Endodermal cell (in vitro differentiated cells): ENCODE measurements around the gene PLXNA2. TPM values are rescaled to one million over a fixed set of nuclear protein-coding genes. Genes with fewer than 3 reads are reported as not detected.

Experiments
- DNase-seq: peaks from one replicate; pipeline ENCODE4 v3.0.0-alpha.2; 2017
- H3K27ac ChIP-seq: 2 replicates; pipeline ENCODE4 v1.5.1; 2013; ENCODE audit warnings: mild to moderate bottlenecking, low read depth, low read length, moderate library complexity
- H3K27me3 ChIP-seq: 2 replicates; pipeline ENCODE4 v1.6.1; 2013; ENCODE audit warnings: mild to moderate bottlenecking, low read length, moderate library complexity; ENCODE audit not compliant: insufficient read depth, control insufficient read depth, poor library complexity, severe bottlenecking
- H3K36me3 ChIP-seq: 2 replicates; pipeline ENCODE4 v1.7.0; 2013; ENCODE audit warnings: mild to moderate bottlenecking, low read length, moderate library complexity; ENCODE audit not compliant: control insufficient read depth, insufficient read depth
- H3K4me1 ChIP-seq: one replicate; pipeline ENCODE4 v1.7.0; 2013; ENCODE audit warnings: low read length; ENCODE audit not compliant: control insufficient read depth, insufficient read depth
- H3K4me3 ChIP-seq: 2 replicates; pipeline ENCODE4 v1.5.1; 2013; ENCODE audit warnings: mild to moderate bottlenecking, low read length, moderate library complexity
- H3K9ac ChIP-seq: 2 replicates; pipeline ENCODE4 v1.6.1; 2013; ENCODE audit warnings: mild to moderate bottlenecking, low read length, moderate library complexity; ENCODE audit not compliant: poor library complexity, severe bottlenecking; ENCODE audit errors: extremely low read depth
- H3K9me3 ChIP-seq: 2 replicates; pipeline ENCODE4 v1.6.1; 2013; ENCODE audit warnings: mild to moderate bottlenecking, low read length, moderate library complexity; ENCODE audit not compliant: control insufficient read depth
- H3K27ac Mint-ChIP-seq: 2 replicates; pipeline ENCODE4 v1.8.0; 2020; ENCODE audit warnings: mixed read lengths
- H3K27me3 Mint-ChIP-seq: 2 replicates; pipeline ENCODE4 v1.8.0; 2021; ENCODE audit warnings: mild to moderate bottlenecking, mixed read lengths; ENCODE audit not compliant: insufficient read depth
- H3K36me3 Mint-ChIP-seq: 2 replicates; pipeline ENCODE4 v1.8.0; 2020; ENCODE audit warnings: low read depth, mixed read lengths
- H3K4me1 Mint-ChIP-seq: 2 replicates; pipeline ENCODE4 v1.8.0; 2020; ENCODE audit warnings: mixed read lengths
- H3K4me3 Mint-ChIP-seq: 2 replicates; pipeline ENCODE4 v1.8.0; 2020; ENCODE audit warnings: mild to moderate bottlenecking, moderate library complexity, mixed read lengths
- H3K9me3 Mint-ChIP-seq: 2 replicates; pipeline ENCODE4 v1.8.0; 2020; ENCODE audit warnings: mild to moderate bottlenecking, mixed read lengths
- WGBS, 2 experiments: methylation state at CpG; one replicate each; pipeline versions ENCODE4 v1.1.5 to v1.1.7; 2013; ENCODE audit warnings: missing lambda C conversion rate in 2 of 2, mixed read lengths in 1 of 2; ENCODE audit not compliant: insufficient coverage in 1 of 2, insufficient read length in 1 of 2; 5-methylcytosine and 5-hydroxymethylcytosine counted together
- total RNA-seq, 2 donors: library from RNA; stranded (reverse); fragmentation: NEBNext Ultra II Directional in 1 of 2; extraction: Animal tissue kit (Norgen Biotek cat#: 25700) in 1 of 2; gene quantifications; 2 replicates in 1 of 2; 3 replicates in 1 of 2; pipeline ENCODE4 v1.2.1, GENCODE V29; 2021
- TF ChIP-seq, protein P1 (sequence below): fragments of 200-600 bp; sonication (generic); conservative IDR thresholded peaks from 2 replicates; pipeline ENCODE4 v1.5.0; 2021; ENCODE audit warnings: antibody characterized with exemption, mild to moderate bottlenecking

The PLXNA2 gene
- total RNA-seq, 2 donors from 2014 or later: 61.2 to 86.1 TPM

DNA sequence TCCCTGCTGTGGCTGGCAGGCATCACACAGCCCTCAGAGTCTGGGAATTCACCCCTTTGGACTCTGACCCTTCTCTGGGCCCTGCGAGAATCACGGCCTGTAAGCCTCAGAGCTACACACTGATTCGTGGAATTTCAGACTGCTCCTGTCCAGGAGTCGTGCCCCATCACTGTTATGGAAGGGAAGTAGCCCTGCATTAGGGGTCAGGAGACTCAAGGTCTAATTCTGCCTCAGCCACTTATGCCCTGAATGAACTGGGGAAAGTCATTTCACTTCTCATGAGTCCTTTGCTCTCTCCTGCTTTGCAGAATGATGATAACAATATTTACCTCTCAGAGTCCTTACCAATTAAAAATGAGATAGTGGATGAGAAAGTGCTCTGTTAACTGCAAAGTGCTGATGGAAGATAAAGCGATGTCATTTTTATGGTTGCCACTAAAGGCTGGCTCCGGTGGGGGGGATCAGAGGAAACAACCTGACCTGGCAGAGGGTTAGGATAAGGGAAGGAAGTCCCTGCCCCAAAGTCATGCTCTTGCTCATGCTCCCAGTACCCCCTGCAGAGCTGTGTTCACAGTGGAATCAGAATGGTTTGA lies 184.7 kb downstream of the PLXNA2 start:
- Mint-ChIP-seq H3K27me3 (no peaks in the 10 kb centered on the region), H3K4me3 (no peak overlapping the region), H3K36me3 (peaks cover 45% of the 10 kb centered on the region), H3K27ac (no peak overlapping the region), H3K4me1 (peaks cover 54% of the 10 kb centered on the region), H3K9me3 (no peaks in the 10 kb centered on the region)
- H3K4me3 ChIP-seq: no peak overlapping the region
- no peak overlapping the region for H3K27ac ChIP-seq
- no peak overlapping the region for H3K9ac ChIP-seq
- TF ChIP-seq, protein P1, sequence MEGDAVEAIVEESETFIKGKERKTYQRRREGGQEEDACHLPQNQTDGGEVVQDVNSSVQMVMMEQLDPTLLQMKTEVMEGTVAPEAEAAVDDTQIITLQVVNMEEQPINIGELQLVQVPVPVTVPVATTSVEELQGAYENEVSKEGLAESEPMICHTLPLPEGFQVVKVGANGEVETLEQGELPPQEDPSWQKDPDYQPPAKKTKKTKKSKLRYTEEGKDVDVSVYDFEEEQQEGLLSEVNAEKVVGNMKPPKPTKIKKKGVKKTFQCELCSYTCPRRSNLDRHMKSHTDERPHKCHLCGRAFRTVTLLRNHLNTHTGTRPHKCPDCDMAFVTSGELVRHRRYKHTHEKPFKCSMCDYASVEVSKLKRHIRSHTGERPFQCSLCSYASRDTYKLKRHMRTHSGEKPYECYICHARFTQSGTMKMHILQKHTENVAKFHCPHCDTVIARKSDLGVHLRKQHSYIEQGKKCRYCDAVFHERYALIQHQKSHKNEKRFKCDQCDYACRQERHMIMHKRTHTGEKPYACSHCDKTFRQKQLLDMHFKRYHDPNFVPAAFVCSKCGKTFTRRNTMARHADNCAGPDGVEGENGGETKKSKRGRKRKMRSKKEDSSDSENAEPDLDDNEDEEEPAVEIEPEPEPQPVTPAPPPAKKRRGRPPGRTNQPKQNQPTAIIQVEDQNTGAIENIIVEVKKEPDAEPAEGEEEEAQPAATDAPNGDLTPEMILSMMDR: no peak
- peaks cover 86% of the 10 kb centered on the region for H3K36me3 ChIP-seq
- H3K27me3 ChIP-seq: no peaks in the 10 kb centered on the region
- WGBS, 2 experiments: 91 to 97% methylated on average over 5 to 6 of the region's 6 CpGs
- H3K4me1 ChIP-seq: peaks cover 51% of the 10 kb centered on the region
- H3K9me3 ChIP-seq: no peaks in the 10 kb centered on the region
- peak; percentile 48 for DNase-seq

DNA sequence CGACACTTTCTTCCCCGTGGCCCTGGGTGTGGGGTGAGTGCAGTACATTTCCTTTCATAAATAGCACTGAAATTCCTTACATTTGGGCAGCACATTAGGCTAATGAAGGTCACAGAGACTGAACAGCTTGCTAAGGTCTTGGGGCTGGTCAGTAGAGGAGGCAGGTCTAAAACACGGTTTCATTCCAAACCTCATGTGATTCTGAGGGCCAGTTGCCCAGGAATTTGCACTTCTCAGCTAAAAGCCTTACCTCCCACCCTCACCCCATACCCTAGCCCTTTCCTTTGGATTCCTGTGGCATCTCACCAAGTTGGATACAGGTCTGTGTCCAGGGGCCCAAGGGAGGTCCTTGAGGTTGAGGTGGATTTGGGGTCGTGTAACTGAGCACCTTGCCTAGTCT lies 185.4 kb downstream of the PLXNA2 start:
- Mint-ChIP-seq H3K27ac (no peak overlapping the region), H3K4me1 (peaks cover 61% of the 10 kb centered on the region), H3K27me3 (no peaks in the 10 kb centered on the region), H3K9me3 (no peaks in the 10 kb centered on the region), H3K36me3 (peaks cover 53% of the 10 kb centered on the region), H3K4me3 (no peak overlapping the region)
- TF ChIP-seq, protein P1: no peak
- Histone ChIP-seq H3K4me3 (no peak overlapping the region), H3K9me3 (no peaks in the 10 kb centered on the region), H3K4me1 (peaks cover 51% of the 10 kb centered on the region), H3K27me3 (no peaks in the 10 kb centered on the region), H3K36me3 (peaks cover 86% of the 10 kb centered on the region), H3K27ac (no peak overlapping the region), H3K9ac (no peak overlapping the region)
- no peak for DNase-seq
- 86 to 90% methylated on average over 1 to 4 of the region's 4 CpGs for WGBS, 2 experiments

DNA sequence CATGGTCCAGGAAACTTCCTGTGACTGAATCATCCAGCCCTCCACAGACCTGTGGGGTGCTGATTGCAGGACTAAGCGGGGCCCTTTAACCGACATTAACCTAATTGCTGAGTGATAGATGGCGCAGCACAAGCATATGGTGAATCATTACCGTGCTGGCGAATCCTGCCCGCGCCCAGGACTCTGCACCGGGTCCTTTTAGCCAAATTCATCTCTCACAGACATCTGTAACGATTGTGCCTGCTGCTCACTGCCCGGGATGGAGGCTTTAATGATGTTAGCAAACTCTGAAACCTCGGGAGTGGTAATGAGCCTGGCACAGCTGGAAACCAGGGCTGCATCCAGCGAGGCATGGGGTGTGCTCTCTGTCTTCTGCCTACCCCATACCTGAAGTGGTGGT lies 185.9 kb downstream of the PLXNA2 start:
- no peak overlapping the region for H3K4me3 Mint-ChIP-seq
- Histone ChIP-seq H3K9ac (no peak overlapping the region), H3K36me3 (peaks cover 86% of the 10 kb centered on the region), H3K4me3 (no peak overlapping the region), H3K4me1 (peaks cover 51% of the 10 kb centered on the region), H3K27ac (no peak overlapping the region), H3K27me3 (no peaks in the 10 kb centered on the region), H3K9me3 (no peaks in the 10 kb centered on the region)
- TF ChIP-seq, protein P1: no peak
- no peaks in the 10 kb centered on the region for H3K9me3 Mint-ChIP-seq
- no peaks in the 10 kb centered on the region for H3K27me3 Mint-ChIP-seq
- no peak for DNase-seq
- peaks cover 62% of the 10 kb centered on the region for H3K4me1 Mint-ChIP-seq
- 93% methylated on average over 11 to 12 of the region's 12 CpGs for whole genome bisulfite sequencing, 2 experiments
- no peak overlapping the region for H3K27ac Mint-ChIP-seq
- peaks cover 56% of the 10 kb centered on the region for H3K36me3 Mint-ChIP-seq
